C4-2B (cell line): ENCODE data around the gene CD84.

Experiments used
- H3K27ac ChIP-seq: fragments of 450-650 bp; 2 replicates; pipeline ENCODE4 v1.5.1; 2017
- ZFX ChIP-seq: fragments of 450-650 bp; IDR thresholded peaks from 2 replicates; pipeline ENCODE4 v1.6.1; 2017
- TF ChIP-seq, protein P1 (sequence below): fragments of 450-650 bp; conservative IDR thresholded peaks from 2 replicates; pipeline ENCODE4 v1.5.1; 2017; ENCODE audit warnings: mild to moderate bottlenecking

CD84 gene

DNA sequence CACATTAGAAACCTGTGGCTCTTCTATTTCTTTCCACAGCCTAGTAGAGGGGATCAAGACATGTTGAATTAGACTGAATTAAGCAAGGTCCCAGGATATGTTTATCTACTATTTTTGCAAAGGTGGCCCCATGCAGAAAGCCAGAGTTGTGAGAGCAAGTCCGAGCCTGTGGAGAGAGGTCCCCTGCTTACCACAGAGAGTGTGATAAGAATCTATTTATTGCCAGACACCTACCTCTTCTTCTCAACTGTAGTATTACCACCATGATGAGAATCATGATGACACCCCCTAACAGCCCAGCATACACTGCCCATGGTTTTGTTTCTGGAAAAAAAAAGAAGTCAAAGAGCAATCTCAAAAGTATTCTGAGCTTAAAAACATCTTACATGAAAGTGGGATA, 44.6 kb upstream of the CD84 start:
- no peak for TF ChIP-seq ZFX
- TF ChIP-seq, protein P1, sequence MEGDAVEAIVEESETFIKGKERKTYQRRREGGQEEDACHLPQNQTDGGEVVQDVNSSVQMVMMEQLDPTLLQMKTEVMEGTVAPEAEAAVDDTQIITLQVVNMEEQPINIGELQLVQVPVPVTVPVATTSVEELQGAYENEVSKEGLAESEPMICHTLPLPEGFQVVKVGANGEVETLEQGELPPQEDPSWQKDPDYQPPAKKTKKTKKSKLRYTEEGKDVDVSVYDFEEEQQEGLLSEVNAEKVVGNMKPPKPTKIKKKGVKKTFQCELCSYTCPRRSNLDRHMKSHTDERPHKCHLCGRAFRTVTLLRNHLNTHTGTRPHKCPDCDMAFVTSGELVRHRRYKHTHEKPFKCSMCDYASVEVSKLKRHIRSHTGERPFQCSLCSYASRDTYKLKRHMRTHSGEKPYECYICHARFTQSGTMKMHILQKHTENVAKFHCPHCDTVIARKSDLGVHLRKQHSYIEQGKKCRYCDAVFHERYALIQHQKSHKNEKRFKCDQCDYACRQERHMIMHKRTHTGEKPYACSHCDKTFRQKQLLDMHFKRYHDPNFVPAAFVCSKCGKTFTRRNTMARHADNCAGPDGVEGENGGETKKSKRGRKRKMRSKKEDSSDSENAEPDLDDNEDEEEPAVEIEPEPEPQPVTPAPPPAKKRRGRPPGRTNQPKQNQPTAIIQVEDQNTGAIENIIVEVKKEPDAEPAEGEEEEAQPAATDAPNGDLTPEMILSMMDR = no peak
- no peak overlapping the region for H3K27ac ChIP-seq

DNA sequence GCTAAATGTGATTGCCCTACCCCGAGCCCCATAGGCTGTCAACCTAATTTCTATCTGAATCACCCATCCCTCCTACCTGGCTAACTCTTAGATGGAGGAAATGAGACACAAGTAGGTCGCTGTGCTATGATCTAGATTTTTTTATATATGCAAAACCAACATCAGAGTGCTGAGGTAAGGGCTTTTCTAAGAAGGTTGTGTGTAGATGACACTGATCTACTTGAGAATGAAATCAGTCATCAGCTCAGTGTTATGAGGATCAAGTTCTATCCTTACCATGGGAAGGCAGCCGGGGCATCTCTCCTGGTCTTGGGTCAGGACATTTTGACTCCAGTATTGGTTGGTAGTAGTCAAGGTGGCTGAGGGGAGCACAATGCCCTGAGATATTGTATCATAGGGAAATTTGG, 43.9 kb upstream of the CD84 start:
- TF ChIP-seq, protein P1 = no peak
- no peak for TF ChIP-seq ZFX
- H3K27ac ChIP-seq = no peak overlapping the region

DNA sequence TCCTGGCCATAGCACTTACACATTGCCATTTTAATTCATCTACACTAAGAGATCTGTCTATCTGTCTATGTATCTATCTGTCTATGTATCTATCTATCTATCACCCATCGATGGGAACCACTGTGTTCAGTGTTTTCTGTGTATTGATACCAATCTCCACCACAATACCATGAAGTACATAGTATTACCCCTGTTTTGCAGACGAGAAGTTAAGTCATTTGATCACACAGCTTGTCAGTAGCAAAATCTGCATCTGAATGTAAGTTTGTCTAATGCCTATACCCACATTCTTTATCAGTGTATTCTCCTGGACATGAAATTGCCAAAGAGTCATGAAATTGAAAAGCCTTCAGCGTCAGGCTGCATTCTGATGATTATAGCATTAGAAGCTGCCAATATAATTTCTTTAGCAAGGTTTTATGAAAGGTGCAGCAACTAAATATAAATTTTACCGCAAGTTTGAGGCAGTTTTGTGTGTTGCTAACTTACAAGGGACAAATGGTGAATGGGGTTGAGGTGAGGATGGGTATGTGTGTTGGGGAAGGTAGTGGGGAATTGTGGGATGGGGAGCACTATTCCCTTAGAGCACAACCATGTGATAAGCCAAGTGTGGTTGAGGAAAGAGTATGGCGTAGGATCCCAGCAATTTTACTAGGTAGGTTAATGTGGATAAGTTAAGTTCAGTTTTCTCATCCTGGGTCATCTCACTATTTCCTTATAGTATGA, 43.4 kb upstream of the CD84 start:
- H3K27ac ChIP-seq = no peak overlapping the region
- TF ChIP-seq ZFX = no peak
- TF ChIP-seq, protein P1 = no peak

DNA sequence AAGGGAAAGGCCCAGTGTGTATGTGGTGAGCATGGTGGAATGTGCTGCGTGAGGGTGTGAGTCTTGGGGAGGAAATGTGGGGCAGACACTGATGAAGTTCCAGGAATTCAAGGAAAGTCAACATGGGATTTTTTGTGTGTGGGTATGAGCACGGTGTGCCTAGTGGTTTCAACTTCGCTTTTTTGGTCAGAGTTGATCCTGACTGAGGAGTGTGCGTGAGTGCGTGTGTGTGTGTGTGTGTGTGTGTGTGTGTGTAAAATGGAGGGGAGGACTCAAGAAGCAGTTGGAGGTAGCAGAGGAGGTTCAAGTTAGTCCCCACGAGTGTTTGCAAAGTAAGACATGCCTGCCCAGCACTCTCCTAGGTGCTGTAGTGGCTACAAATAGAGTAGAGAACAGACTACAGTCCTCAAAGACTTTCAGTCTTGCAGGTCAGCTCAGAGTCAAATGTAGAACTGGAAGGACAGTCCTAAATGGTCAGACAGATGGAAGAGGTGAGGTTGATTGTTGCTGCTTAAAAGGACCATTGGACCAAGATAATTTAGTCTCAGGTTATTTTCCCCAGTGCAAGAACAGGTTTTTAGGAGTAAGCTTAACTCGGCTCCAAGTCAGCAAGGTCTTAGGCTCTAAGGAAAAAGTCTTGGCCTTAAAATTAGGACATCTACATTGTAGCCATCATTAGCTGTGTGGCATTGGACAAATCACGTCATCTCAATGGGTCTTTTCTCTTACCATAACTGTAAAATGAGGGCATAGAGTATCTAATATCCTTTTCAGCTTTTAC, 42.5 kb upstream of the CD84 start:
- H3K27ac ChIP-seq = no peak overlapping the region; the same call in 1 of the 2 replicates
- TF ChIP-seq, protein P1 = no peak
- TF ChIP-seq ZFX = no peak

DNA sequence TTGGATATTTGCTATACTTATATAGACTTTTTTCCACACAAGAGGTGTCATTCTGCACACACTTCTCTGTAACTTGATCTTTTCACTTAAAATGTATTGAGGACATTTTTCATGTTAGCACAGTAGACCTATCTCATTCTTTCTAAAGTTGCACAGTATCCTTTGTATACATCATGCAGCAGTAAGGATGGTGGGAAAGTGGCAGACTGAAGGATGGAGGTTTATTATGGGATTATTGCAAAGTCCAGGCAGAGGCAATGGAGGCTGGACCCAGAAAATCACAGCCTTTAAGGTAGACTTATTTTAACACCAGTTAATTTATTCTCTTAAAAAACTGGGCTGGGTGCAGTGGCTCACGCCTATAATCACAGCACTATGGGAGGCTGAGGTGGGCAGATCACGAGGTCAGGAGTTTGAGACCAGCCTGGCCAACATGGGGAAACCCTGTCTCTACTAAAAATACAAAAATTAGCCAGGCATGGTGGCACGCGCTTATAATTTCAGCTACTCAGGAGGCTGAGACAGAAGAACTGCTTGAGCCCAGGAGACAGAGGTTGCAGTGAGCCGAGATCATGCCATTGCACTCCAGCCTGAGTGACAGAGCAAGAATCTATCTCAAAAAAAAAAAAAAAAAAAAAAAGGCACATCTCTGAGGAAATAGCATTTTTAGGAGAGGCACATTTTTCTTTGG, 41.8 kb upstream of the CD84 start:
- H3K27ac ChIP-seq = no peak overlapping the region; the same call in 1 of the 2 replicates
- TF ChIP-seq, protein P1 = no peak
- TF ChIP-seq ZFX = no peak

DNA sequence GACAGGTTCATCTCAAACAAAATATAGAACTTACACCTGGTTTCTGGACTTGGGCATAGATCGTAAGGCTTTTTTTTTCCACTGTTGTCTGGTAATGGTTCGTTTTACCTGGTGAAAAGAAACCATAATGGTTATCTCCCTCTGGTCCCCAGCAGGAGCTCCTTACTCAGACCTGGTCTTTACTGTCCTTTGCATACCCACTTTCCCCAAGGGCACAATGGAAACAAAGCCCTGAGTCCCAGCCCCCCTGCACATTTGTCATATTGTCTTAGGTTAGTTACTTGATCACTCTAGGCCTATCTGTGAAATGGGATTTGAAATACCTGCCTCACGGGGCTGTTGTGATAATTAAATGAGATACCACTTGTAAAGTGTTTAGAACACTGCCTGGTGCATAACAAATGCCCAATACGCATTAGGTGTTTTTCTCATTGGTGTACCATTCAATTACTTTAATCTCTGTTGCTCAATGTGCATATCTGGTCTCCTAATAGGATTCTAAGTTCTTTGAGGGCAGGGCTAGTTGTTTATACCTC, 40.5 kb upstream of the CD84 start:
- H3K27ac ChIP-seq = no peak overlapping the region
- TF ChIP-seq, protein P1 = no peak
- TF ChIP-seq ZFX = no peak
